Peyer's patch (tissue), 4 donors: ENCODE measurements around the gene ZC4H2. TPM values are rescaled to one million over a fixed set of nuclear protein-coding genes. Genes with fewer than 3 reads are reported as not detected.
A peak's percentile ranks its signal among the peaks of the same experiment; 100 is the strongest.
"Not testable (repeated sequence)": the region's sequence is repeated elsewhere in the genome, so short reads cannot be mapped to it uniquely, and the experiment has no call there.

ENCODE experiments used
- DNase-seq, 3 donors: peaks; one replicate each; pipeline ENCODE4 v3.0.0-alpha.2; 2017 to 2019
- H3K27ac ChIP-seq, 4 donors: fragments of 200-600 bp; sonication (generic); one replicate each; pipeline ENCODE4 v1.5.1; 2016 to 2019
- H3K27me3 ChIP-seq, 2 donors: fragments of 200-600 bp; sonication (generic); one replicate each; pipeline ENCODE4 v1.5.1; 2019
- H3K36me3 ChIP-seq, 3 donors: fragments of 200-600 bp; sonication (generic); one replicate each; pipeline ENCODE4 v1.5.1; 2016 to 2019
- H3K4me1 ChIP-seq, 4 donors: fragments of 200-600 bp; sonication (generic); one replicate each; pipeline ENCODE4 v1.5.1; 2016 to 2019
- H3K4me3 ChIP-seq, 4 donors: fragments of 200-600 bp; sonication (generic); 1 replicate in 3 of 4; 2 replicates in 1 of 4; pipeline ENCODE4 v1.5.1; 2016 to 2019; ENCODE audit warnings: mild to moderate bottlenecking in 1 of 4
- H3K9me3 ChIP-seq, 4 donors: fragments of 200-600 bp; sonication (generic); one replicate each; pipeline ENCODE4 v1.5.1; 2016 to 2019; ENCODE audit warnings: mild to moderate bottlenecking in 1 of 4
- POLR2A ChIP-seq, 2 donors: fragments of 450-650 bp; IDR thresholded peaks; one replicate each; pipeline ENCODE4 v1.5.1; 2017; ENCODE audit warnings: antibody characterized with exemption in 2 of 2, mild to moderate bottlenecking in 2 of 2, moderate library complexity in 2 of 2
- total RNA-seq, 4 donors: library from RNA; depleted of rRNA; stranded (reverse); fragments of >200 nt; gene quantifications; one replicate each; pipeline ENCODE4 v1.1.0, GENCODE V29; 2016
- TF ChIP-seq, protein P1 (sequence below), 6 experiments: fragments of 450-650 bp in 4 of 6; fragments of 200-600 bp in 2 of 6; sonication (generic) in 1 of 6; IDR thresholded peaks; one replicate each; pipeline ENCODE4 v1.5.1; 2017 to 2019; ENCODE audit warnings: antibody characterized with exemption in 6 of 6, mild to moderate bottlenecking in 3 of 6, moderate library complexity in 1 of 6

The ZC4H2 gene
- total RNA-seq, 4 donors from 2014 or later, result 6.7 to 24.8 (median 11.4) TPM

DNA sequence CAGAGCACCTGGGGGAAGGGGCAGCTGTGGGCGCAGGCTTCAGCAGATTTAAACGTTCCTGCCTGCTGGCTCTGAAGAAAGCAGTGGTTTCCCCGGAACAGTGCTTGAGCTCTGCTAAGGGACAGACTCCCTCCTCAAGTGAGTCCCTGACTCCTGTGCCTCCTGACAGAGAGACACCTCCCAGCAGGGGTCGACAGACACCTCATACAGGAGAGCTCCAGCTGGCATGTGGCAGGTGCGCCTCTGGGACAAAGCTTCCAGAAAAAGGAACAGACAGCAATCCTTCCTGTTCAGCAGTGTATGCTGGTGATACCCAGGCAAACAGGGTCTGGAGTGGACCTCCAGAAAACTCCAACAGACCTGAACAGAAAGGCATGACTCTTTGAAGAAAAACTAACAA is 68.1 kb downstream of the ZC4H2 start:
- no peak for TF ChIP-seq POLR2A (IDR thresholded peaks at IDR 0.05)
- TF ChIP-seq, protein P1, sequence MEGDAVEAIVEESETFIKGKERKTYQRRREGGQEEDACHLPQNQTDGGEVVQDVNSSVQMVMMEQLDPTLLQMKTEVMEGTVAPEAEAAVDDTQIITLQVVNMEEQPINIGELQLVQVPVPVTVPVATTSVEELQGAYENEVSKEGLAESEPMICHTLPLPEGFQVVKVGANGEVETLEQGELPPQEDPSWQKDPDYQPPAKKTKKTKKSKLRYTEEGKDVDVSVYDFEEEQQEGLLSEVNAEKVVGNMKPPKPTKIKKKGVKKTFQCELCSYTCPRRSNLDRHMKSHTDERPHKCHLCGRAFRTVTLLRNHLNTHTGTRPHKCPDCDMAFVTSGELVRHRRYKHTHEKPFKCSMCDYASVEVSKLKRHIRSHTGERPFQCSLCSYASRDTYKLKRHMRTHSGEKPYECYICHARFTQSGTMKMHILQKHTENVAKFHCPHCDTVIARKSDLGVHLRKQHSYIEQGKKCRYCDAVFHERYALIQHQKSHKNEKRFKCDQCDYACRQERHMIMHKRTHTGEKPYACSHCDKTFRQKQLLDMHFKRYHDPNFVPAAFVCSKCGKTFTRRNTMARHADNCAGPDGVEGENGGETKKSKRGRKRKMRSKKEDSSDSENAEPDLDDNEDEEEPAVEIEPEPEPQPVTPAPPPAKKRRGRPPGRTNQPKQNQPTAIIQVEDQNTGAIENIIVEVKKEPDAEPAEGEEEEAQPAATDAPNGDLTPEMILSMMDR (IDR thresholded peaks at IDR 0.05), result no peak
- Histone ChIP-seq H3K27ac (no peak overlapping the region), H3K27me3 (no peaks in the 10 kb centered on the region), H3K36me3 (no peaks in the 10 kb centered on the region), H3K4me3 (no peak overlapping the region), H3K4me1 (no peaks in the 10 kb centered on the region), H3K9me3 (no peaks in the 10 kb centered on the region)
- no peak for DNase-seq

DNA sequence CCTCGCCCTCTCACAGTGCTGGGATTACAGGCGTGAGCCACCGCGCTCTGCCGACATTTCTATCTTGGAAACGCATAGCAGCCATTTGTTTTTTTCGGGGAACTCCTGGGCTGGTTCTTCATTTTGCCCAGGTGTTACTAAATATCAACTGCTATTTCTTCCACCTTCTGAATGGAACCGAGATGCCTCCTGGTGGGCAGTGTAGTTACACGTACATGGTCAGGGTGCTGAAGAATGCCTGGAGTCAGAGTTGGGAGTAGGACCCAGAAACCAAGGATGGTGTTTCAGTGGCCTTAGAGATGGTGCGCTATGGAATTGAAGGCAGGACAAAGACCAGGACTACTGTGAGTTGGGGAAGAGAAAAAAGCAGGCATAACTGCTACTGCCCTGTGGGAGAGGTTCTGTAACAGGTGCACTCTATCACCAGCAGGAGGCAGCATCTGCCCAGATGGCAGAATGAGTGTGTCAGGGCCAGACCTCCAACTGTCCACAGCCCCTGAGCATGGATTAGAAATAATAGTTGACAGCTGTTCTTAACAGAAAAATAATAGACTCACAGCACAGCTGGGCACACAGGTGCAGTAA is 81.7 kb downstream of the ZC4H2 start:
- Histone ChIP-seq H3K36me3 (no peaks in the 10 kb centered on the region), H3K9me3 (no peaks in the 10 kb centered on the region), H3K27ac (no peak overlapping the region), H3K4me1 (no peaks in the 10 kb centered on the region), H3K4me3 (no peak overlapping the region), H3K27me3 (no peaks in the 10 kb centered on the region)
- TF ChIP-seq, protein P1 (IDR thresholded peaks at IDR 0.05), result peak in 5 of 6 experiments; percentile 12 to 67 (median 55)
- no peak for TF ChIP-seq POLR2A (IDR thresholded peaks at IDR 0.05)
- peak; percentile 16 to 62 (median 53) for DNase-seq

DNA sequence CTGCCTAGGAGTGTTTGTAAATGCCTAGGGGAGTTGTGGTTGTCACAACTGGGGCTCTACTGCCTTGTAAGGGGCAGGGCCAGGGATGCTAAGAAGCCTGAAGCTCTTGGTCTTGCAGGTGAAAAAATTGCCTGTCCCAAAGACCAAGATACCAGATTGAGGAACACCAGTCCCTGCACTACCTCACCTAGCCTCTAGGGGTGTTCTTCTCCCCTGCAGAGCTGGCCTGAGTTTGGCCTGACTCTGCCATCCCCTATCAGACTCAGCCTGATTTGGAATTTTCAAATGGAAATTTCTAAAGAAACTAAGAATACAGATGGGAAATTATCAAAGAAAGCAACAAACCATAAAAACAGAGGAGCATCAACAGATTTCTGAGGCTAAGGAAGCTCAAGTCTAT is 90.4 kb downstream of the ZC4H2 start:
- H3K9me3 ChIP-seq, result no peaks in the 10 kb centered on the region
- H3K27me3 ChIP-seq, result no peaks in the 10 kb centered on the region
- no peak for DNase-seq
- H3K4me3 ChIP-seq, result no peak overlapping the region
- H3K36me3 ChIP-seq, result no peaks in the 10 kb centered on the region
- H3K27ac ChIP-seq, result no peak overlapping the region
- TF ChIP-seq, protein P1 (IDR thresholded peaks at IDR 0.05), result peak in 3 of 6 experiments; percentile 9 to 33 (median 12)
- TF ChIP-seq POLR2A (IDR thresholded peaks at IDR 0.05), result no peak
- H3K4me1 ChIP-seq, result no peaks in the 10 kb centered on the region

DNA sequence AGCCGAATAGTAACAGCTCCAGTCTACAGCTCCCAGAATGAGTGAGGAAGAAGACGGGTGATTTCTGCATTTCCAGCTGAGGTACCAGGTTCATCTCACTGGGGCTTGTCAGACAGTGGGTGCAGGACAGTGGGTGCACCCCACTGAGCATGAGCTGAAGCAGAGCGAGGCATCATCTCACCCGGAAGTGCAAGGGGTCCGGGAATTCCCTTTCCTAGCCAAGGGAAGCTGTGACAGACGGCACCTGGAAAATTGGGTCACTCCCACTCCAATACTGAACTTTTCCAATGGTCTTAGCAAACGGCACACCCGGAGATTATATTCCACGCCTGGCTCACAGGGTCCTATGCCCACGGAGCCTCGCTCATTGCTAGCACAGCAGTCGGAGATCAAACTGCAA is 97.5 kb downstream of the ZC4H2 start:
- not testable (repeated sequence) for H3K27me3 ChIP-seq, H3K9me3 ChIP-seq, H3K4me1 ChIP-seq, DNase-seq, H3K36me3 ChIP-seq, H3K27ac ChIP-seq, H3K4me3 ChIP-seq

DNA sequence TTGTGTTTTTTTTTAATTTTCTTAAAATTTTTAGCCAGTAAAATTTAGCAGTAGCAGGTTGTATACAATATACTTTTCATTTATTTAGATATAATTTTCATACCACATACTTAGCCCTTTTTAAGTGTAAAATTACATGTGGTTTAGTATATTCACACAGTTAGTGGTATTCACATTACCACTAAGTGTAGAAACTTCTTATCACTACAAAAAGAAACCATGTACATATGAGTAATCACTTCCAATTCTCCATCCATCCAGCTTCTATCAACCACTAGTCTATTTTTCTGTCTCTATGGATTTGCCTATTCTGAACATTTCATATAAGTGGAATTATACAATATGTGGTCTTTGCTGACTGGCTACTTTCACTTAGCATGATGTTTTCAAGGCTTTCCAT is 109.0 kb downstream of the ZC4H2 start:
- Histone ChIP-seq H3K4me3 (no peak overlapping the region), H3K4me1 (no peaks in the 10 kb centered on the region), H3K36me3 (no peaks in the 10 kb centered on the region), H3K9me3 (no peaks in the 10 kb centered on the region), H3K27ac (no peak overlapping the region), H3K27me3 (no peaks in the 10 kb centered on the region)
- TF ChIP-seq, protein P1 (IDR thresholded peaks at IDR 0.05), result no peak
- no peak for TF ChIP-seq POLR2A (IDR thresholded peaks at IDR 0.05)
- no peak for DNase-seq

Other genes starting within 250 kb of the ZC4H2 start
- 1 to 10 TPM; 1.4 to 3.9 (median 2.8) TPM for gene ZC3H12B, start 58.4 kb upstream of the ZC4H2 start, total RNA-seq